Peyer's patch (tissue), 4 donors: ENCODE results near the gene ZNF428.

Experiments used
- POLR2A ChIP-seq, 2 donors: fragments of 450-650 bp; IDR thresholded peaks; one replicate each; pipeline ENCODE4 v1.5.1; 2017; ENCODE audit warnings: antibody characterized with exemption in 2 of 2, mild to moderate bottlenecking in 2 of 2, moderate library complexity in 2 of 2
- TF ChIP-seq, protein P1 (sequence below), 6 experiments: fragments of 450-650 bp in 4 of 6; fragments of 200-600 bp in 2 of 6; sonication (generic) in 1 of 6; IDR thresholded peaks; one replicate each; pipeline ENCODE4 v1.5.1; 2017 to 2019; ENCODE audit warnings: antibody characterized with exemption in 6 of 6, mild to moderate bottlenecking in 3 of 6, moderate library complexity in 1 of 6

DNA sequence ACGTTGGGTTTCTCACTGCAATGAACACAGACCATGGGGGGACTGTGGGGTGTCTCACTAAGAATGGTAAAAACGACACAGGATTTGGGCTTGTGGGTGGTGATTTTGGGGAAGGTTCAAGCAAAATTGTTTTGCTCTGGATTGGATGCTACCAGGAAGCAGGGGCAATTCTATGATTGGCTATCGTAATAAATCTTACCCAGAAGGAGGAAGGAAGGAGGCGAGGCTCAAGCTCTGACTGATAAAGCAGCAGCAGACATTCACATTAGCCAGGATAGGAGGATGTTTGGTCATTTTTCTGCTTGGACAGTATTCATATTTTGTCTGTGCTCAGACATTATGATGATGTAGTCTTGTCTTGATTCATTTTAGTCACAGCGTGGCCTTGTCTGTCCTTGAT lies 21.6 kb downstream of the ZNF428 start:
- TF ChIP-seq POLR2A (IDR thresholded peaks at IDR 0.05): no peak
- TF ChIP-seq, protein P1, sequence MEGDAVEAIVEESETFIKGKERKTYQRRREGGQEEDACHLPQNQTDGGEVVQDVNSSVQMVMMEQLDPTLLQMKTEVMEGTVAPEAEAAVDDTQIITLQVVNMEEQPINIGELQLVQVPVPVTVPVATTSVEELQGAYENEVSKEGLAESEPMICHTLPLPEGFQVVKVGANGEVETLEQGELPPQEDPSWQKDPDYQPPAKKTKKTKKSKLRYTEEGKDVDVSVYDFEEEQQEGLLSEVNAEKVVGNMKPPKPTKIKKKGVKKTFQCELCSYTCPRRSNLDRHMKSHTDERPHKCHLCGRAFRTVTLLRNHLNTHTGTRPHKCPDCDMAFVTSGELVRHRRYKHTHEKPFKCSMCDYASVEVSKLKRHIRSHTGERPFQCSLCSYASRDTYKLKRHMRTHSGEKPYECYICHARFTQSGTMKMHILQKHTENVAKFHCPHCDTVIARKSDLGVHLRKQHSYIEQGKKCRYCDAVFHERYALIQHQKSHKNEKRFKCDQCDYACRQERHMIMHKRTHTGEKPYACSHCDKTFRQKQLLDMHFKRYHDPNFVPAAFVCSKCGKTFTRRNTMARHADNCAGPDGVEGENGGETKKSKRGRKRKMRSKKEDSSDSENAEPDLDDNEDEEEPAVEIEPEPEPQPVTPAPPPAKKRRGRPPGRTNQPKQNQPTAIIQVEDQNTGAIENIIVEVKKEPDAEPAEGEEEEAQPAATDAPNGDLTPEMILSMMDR (IDR thresholded peaks at IDR 0.05): no peak
